Frontal cortex (tissue), 4 donors: ENCODE measurements around the gene IQCN. TPM values are rescaled to one million over a fixed set of nuclear protein-coding genes. Genes with fewer than 3 reads are reported as not detected.
A peak's percentile ranks its signal among the peaks of the same experiment; 100 is the strongest.

Experiments used
- DNase-seq, 2 donors: peaks; one replicate each; pipeline ENCODE4 v3.0.0; 2012; ENCODE audit warnings: low spot score in 2 of 2
- FAIRE-seq: peaks from 2 replicates; lab custom pipeline; 2012; peaks lifted over from hg19 to GRCh38; lab: Jason Lieb, UNC
- total RNA-seq: library from RNA; depleted of rRNA; stranded (reverse); fragments of >200 nt; gene quantifications from one replicate; pipeline ENCODE4 v1.2.3, GENCODE V29; 2014
- donor health status: control.
- donor health status: control.
- donor health status: control.

IQCN gene
- total RNA-seq, 1 donor from 2014 or later: 0.41 TPM

DNA sequence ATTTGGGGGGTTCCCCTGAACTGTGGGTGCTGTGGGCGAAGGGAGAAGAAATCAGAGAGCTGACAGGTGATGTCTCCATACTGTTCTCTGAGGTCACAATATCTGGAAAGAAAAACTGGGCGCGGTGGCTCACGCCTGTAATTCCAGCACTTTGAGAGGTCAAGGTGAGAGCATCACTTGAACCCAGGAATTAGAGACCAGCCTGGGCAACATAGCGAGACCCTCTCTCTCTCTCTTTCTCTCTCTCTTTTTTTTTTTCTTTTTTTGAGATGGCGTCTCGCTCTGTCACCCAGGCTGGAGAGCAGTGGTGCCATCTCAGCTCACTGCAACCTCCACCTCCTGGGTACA is 21.9 kb downstream of the IQCN start:
- no peak for FAIRE-seq
- no peak for DNase-seq

DNA sequence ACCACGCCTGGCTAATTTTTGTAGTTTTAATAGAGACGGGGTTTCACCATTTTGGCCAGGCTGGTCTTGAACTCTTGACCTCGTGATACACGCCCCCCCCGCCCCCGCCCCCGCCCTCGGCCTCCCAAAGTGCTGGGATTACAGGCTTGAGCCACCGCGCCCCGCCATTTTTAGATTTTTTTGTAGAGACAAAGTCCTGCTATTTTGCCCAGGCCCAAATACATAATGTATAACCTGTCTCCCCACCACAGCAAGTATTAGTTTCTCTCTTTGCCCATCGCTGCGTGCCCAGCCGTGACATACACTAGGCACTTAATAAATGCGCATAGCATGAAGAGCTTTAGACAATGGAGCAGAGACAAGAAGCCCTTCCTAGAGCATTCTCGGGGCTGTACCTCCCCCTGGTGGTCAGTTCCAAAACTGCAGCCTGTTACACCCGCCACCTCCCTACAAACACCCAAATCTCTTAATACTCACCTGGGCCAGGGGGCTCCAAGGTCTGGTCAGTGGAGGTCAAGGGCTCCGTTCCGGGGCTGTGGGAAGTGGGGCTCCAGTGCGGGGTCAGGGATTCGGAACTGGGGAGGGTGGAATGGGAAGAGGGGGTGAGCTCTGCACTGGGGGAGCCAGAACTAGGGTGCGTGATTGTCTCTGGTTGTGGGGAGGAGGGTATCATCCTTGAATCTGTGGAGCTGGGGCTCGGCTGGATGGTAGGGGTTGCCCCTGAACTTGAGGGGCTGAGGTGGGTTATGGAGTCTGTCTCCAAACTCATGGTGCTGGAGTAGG is 22.5 kb downstream of the IQCN start:
- FAIRE-seq (no peak), DNase-seq (peak; percentile 87 to 89)

DNA sequence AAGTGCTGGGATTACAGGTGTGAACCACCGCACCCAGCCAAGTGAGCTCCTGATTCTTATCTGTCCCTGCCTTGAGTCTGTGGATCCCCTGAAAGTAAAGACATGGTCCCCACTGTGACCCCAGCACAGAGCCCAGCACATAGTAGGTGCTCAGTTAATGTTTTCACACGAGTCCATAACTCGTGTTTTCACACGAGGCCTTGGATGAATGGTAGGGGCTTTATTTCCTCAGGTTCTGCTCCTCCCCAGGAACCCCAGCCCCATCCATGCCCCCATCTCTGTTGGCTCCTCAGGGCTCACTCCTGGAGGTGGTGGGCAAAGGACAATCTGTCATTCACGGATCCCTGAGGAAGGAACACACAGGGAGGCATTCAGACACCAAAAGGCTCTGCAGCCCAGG is 24.4 kb downstream of the IQCN start:
- no peak for DNase-seq
- FAIRE-seq: no peak

DNA sequence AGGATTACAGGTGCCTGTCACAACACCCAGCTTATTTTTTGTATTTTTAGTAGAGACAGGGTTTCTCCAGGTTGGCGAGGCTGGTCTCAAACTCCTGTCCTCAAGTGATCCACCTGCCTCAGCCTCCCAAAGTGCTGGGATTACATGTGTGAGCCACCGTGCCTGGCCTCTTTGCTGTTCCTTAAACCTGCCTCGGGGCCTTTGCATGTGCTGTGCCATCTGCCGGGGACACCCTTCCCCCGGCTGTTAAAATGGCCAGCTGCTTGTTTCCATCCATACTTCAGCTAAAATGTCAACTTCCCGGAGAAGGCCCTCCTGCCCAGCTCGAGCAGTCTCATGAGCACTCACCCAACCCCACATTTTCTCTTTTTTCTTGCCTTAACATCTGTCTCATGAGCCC is 29.0 kb downstream of the IQCN start:
- DNase-seq: no peak
- FAIRE-seq: no peak

DNA sequence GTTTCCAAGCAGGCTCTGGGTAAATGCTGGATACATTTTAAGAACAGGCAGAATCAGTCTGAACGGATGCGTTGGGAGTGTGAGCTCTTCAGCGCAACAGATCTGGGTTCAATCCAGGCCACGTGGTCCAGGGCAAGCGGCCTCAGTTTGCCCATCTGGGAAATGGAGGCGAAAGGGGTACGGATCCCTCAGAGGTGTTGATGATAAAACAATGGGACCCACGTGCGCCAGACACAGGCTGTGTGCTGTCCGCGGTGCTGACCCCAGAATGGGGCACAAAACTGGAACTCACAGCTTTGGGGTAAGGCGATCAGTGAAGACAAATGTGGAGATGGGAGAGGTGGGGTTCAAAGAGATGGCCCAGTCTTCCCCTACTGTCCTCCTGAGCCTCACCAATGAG is 34.9 kb downstream of the IQCN start:
- FAIRE-seq (no peak), DNase-seq (no peak)

DNA sequence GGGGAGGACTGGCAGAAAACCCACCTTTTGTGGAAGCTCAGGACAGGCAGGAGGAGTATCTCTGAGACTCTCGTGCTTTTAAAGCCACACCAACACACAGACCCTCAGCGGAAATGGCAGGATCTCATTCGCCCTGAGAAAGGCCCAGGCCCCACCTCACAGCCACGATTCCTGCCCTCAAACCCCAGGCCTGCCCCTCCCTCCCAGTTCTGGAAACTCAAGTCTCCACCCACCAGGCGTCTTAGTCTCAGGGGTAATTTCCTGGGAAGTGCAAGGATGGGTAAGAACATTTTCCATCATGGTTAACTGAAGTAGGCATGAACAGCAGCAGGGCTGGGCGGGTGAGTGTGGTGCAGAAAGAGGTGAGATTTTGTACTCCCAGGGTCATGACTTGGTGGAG is 40.1 kb downstream of the IQCN start:
- DNase-seq (no peak), FAIRE-seq (no peak)

DNA sequence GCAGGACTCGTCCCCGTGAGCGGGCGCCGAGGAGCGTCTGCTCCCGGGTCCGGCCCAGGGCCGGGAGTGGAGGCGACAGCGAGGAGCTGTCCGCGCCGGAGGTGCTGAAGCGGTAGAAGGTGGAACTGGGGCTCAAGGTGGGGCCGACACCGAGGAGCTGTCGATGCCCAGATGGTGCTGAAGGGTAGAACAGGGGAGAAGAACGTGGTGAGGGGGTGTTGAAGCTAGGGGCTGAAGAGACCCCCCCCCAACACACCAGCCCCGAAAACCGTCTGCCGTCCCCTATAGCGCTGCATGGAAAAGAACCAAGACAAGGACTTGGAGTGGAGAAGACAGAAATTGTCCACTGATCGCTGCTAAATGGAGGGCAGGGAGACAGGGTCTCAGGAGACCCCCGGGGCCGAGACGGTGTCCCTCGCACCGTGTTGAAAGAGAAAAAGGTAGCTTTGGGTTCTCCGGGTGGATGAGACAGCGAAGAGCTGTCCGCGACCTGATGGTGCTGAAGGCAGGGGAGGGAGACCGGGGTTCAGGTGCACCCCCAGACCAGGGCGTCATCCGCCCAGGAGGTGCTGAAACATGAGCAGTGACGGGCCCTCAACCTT is 40.9 kb downstream of the IQCN start:
- DNase-seq (peak in 1 of 2 donors; percentile 64), FAIRE-seq (no peak)

DNA sequence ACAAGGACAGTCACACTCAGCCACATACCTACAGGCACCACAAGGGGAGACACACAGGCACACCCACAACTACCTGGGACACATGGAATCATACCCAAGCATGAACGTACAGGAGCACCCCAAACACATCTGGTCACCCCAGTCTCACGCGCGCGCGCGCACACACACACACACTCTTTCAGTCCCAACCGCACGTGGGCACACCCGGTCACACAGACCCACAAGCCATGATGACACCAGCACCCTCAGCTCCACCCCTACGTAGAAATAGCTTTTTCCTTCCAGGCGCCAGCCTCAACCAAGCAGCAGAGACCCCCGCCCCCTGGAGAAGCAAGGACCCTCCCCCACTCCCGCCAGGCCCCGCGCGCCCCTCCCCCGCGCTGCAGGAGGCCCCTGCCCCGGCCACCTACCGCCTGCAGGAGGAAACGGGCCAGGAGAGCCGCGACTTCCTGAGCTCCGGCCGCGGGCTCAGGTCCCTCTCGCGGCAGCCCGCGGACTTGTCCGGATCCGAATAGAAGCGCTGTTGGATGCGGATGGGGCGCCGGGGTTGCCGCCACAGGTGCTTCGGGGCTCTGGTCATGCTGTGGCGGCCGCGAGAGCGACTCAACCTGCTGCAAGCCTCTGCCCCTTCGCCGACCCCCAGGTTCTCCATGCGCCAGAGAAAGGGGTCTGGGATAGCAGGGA is 41.6 kb downstream of the IQCN start:
- FAIRE-seq: no peak
- DNase-seq: no peak

DNA sequence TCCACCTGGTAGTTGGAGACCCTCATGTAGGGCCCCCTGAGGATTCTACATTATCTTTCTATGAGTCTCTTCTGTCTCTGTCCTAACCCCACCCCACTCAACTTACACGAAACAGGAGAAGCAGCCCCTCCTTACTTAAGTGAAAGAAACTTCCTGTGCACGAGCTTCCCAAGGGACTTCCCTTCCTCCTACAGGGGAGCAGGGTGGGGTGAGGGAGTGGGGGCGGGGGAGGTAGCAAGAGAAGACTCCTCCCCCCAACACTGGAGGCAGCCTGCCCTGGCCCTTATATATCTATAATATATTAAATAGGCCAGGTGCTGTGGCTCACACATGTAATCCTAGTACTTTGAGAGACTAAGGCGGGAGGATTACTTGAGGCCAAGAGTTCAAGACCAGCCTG is 42.5 kb downstream of the IQCN start:
- no peak for FAIRE-seq

DNA sequence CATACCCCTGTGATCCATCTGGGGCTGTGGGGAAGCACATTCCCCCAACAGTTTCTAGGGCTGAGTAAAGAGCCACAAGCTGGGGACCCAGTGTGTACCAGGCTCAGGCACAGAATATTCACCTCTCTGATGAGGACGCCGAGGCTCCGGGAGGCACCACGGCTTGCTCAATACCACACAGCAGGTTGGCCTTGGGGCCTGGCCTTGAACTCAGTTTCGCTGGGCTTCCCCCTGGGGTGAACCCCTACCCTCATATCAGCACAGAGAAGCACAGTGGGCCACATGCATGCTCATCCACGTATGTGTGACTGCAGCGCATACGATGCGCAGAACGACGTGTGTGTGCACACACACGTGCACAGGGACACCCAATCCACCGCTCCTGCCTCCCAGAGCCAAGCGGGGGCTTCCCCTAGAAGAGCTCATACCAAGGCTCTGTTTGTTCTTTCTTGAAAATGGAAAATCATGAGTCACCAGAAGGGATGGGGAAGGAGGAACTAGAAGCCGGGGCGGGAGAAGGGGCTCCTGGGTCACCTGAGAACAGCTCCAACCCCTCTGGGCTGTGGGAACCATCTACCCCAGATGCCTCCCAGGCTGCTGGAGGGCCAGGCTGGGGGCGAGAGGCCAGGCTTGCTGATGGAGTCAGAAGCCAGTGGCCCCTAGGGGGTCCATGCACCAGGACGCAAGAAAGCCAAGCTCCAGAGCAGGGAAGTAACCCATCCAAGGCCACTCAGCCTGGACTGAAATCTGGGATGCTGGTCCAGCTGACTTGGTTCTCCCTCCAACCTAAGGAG is 43.1 kb downstream of the IQCN start:
- DNase-seq: no peak
- no peak for FAIRE-seq

More for the DNA sequence above, 42.5 kb downstream of the IQCN start:
- DNase-seq: no peak

DNA sequence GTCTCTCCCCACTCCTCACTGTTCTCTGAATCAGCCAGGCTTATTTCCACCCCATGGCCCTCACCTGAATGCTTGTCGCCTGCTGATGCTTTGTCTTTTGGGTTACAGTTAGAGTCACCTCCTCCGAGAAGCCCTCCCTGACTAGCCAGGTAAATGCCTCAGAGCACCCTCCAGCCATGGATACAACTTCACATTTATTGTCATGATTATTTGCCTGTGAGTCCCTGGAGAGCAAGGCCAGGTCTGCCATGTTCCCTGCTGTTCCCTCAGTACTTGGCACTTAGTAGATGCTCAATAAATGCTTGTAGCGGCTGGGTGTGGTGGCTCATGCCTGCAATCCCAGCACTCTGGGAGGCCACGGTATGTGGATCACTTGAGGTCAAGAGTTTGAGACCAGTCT is 44.3 kb downstream of the IQCN start:
- no peak for FAIRE-seq

DNA sequence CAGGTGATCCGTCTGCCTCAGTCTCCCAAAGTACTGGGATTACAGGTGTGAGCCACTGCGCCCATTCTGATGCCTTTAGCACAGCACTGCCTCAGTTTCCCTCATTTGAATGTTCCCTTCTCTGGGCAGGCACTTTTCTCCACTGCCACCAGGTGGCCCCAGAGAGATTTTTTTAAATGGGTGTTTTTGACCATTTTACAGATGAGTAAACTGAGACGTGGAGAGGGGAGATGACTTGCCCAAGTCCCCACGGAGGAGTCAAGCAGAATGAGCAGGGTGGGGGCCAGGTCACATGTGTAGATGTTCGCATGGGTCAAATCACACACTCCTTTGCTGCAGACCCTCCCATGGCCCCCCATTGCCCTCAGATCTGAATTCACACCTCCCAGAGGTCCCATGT is 44.8 kb downstream of the IQCN start:
- FAIRE-seq (no peak), DNase-seq (no peak)

More for the DNA sequence above, 44.3 kb downstream of the IQCN start:
- DNase-seq: no peak

DNA sequence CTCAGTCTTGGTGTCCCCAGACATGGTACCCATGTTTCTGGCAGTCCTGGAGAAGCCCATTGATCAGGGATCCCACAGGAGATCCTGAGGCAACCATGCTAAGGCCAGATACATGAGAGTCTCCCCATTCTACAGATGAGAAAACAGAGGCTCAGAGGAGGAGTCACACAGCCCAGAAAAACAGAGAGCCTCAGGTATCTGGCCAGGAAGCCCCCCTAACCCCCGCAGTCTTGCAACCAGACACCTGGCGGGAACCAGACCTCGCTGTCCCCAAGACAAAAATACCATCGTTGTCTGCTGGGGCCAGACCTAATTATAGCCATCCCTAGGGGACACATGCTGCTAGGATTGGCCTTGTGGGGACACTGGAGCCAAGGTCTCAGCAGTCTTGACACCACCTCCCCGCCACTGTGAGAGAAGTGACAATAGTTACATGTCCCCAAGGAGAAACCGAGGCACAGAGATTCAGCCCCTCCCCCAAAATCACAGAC is 46.4 kb downstream of the IQCN start:
- DNase-seq (no peak), FAIRE-seq (no peak)

DNA sequence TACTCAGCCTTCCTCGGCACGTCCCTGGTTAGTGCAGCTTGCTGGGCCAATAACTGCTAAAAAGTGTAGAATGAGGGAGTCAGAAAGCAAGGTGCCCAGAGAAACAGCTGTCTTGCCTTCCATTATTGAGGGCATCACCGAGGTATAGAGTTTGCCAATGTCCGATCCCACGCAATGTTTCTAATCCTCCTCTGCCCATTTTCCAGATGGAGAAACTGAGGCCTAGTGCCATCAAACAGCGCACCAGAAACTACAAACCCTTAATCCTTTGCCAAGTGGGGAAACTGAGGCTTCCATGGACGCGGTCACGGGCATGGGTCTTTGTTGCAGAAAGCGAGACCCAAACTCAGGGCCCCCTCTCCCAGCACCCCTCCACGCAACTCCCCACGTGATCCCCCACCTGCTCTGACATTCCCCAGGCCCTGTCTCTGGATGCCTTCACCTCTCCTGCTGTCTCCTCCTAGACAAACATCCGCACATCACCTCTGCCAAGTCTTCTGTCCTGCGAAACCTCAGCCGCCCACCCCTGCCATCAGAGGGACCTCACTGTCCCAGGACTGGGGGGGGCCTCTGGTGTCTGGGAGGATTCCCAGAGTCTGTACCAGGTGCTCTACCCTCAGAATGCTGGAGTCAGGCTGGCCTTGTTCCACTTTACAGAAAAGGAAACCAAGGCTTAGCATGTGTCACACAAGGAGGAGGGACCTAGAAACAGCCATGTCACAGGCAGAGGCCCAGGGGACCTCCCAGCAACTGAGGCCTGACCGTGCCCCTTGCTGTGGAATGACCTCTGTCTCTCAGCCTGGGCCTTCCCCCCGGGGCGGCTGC is 47.1 kb downstream of the IQCN start:
- no peak for DNase-seq
- no peak for FAIRE-seq

DNA sequence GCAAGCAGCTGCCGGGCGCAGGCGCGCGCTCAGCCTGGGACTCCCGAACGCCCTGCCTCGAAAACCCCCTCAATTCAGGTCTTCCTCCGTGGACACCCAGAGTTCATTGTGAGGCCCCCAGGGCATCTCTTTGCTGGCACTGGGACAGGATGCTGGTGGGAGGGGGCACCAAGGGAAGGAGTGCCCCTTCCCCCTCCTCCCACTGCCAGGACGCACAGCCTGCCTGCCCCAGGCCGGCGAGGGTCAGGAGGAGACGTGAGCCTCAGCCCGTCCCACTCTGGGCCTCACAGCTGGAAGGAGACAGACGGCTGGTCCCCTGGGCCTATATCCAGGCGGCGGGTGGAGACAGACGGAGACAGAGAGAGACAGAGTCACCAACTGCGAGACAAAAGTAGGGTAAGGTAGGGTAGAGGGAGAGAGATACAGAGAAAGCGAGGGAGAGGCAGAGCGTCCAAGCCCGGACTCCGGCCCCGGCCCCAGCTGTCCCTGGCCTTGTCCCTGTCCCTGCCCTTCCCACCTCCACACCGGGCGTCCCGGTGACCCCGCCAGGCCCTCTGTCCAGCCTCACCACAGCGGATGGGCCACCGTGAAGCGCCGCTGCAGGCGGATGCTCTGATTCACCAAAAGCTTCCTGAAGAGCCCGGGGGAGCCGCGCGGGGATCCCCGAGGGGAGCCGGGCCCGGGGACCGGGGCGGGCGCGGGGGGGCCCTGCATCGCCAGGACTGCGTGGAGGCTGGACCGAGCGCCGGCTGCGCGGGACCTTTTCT is 48.4 kb downstream of the IQCN start, which contains the start of gene PDE4C:
PDE4C (minus strand) TSS at position 737 of the 767 bp plus-strand sequence; CDS start at position 714, 23 bp downstream.
- peak in 1 of 2 donors; percentile 38 for DNase-seq
- no peak for FAIRE-seq

DNA sequence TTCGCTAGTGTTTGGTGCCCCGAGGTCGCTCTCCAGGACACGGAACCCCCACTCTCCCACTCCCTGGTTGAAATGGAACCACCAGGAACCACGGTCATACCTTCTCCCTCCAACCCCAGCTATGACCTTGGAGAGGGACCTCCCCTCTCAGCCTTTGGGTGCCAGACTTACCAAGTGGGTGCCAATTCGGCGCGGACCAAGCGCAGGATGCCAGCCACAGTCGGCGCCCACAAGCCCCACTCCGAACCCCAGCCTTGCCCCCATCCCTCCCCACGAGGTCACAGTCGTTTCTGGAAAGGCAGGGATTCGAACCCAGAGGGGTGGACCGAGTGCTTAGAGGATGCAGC is 48.9 kb downstream of the IQCN start:
- FAIRE-seq (no peak), DNase-seq (no peak)

DNA sequence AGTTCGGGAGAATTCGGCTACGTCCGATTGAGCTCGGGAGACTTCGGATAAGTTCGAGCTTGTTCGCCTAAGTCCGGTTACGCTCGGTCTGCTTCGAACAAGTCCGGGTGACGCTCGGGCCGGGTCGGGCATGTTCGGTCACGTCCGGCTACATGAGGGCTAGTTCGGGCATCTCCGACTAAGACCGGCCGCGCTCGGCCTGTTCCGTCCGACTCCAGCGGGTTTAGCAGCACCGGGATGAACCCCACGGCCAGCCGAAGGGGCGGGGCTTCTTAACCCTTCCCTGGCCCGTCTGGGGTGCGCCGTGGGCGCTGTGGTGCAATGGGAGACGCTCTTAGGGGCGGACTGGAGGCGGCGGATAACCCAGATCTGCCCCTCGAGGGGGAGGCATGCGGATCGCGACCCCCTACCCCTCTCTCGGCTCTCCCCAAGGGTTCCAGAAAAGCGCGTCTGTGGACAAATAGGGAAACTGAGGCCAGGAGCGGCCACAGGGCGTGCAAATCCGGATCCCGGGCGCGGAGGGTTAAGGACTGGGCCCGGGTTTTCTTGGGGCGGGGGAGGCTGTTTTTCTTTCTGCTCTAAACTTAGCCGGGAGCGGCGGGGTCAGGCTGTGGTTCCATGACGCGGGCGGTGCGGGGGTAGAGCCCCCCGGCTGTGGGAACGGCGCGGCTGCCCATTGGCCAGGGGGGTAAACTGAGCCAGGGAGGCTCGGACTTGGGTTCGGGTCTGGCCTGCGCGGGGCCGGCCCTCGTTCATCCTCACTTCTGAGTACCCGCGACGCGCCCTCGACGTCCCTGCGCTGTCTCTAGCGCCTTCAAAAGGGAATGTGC is 49.5 kb downstream of the IQCN start:
- FAIRE-seq (peak; percentile 98), DNase-seq (peak; percentile 99)
